Activated CD4-positive, CD25-positive, alpha-beta regulatory T cell treated with anti-CD3 and anti-CD28 coated beads, Interleukin-2, amount 50 U/mL, for 16 hours (primary cell): ENCODE measurements around the gene CMYA5.
"Not testable (repeated sequence)": the region's sequence is repeated elsewhere in the genome, so short reads cannot be mapped to it uniquely, and the experiment has no call there.

Experiments used
- DNase-seq: peaks from one replicate; pipeline ENCODE4 v3.0.0-alpha.2; 2020; ENCODE audit warnings: low read depth, low spot score

Gene CMYA5

DNA sequence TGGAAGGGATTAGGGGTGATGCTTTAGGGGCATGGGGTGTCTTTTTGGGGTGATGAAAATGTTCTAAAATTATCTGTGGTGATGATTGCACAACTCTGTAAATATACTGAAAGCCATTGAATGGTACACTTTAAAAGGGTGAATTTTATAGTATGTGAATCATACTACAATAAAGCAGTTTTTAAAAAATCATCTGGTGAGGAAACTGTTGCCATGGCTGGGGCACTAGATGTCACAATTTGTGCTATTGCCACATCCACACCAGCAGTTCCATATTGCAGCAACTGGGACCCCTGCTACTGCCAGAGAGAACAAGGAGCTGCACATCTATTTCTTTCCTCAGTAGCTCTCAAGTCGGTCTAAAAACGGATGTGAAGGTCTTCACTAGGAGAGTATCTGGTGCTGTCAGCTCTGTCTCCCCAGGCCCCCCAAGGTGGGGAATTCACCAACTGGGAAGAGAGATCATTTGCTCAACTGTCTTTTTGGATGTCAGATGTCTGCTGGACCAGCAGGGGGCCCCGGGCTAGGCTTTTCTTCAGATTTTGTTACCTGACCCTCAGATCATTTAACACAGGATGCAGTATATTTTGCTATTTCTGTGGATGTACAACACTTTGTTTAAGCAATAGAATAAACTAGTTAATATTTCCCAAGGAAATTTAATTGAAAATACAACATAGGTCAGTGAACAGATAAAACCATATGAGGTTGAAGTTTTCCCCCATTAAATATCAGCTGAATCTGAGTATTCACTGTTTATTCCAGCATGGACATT, 13.2 kb downstream of the CMYA5 start:
- no peak for DNase-seq

DNA sequence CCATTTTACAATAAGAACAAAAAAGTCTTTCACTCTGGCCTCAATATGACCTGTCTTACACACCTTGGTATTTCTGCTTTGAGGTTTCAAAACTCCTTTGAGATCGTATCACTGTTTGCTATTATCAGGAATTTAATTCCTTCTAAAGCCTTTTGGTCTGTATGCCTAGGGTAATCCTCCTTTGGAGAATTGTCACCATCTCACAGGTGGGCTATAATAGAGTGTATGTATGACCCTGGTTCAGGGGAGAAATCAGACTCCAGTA, 13.7 kb downstream of the CMYA5 start:
- no peak for DNase-seq

- DNase-seq = no peak
Measured at GRCh38 chr5:79704553-79704952, 14.9 kb downstream of the CMYA5 start.

DNA sequence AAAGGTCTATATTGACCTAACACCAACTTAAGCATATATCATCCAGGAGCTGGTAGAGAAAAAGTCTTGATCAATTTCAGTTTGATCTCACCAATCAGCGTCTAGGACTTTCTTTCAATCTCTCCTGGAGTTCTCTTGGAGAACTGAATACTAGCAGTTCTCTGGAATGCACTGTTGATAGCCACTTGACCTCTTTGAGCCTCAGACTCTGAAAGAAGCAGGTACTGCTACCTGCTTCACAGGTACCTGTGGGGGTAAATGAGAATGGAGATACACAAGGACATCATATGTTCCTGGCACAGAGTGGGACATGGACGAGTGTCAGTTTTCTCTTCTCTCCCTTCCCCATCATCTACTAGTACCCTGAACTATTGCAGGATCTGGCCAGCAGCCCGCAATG, 16.0 kb downstream of the CMYA5 start:
- no peak for DNase-seq

DNA sequence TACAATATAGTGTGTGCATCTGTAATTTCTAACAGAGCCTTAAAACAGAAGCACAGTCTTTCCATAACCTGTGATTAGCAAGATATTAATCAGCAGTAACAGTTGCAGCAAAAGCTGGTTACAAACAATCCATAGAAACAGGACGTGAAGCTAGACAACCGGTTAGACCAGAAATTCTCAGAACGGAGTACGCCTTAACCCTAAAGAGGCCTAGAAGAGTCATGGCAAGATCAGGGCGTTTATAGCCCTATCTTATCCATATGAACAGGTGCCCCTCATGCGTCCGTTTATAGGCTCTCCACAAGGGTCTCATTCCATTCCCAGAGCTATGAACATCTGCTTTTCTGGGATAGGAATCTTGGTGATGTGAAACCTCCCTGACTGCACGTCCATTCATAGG, 16.7 kb downstream of the CMYA5 start:
- not testable (repeated sequence) for DNase-seq

DNA sequence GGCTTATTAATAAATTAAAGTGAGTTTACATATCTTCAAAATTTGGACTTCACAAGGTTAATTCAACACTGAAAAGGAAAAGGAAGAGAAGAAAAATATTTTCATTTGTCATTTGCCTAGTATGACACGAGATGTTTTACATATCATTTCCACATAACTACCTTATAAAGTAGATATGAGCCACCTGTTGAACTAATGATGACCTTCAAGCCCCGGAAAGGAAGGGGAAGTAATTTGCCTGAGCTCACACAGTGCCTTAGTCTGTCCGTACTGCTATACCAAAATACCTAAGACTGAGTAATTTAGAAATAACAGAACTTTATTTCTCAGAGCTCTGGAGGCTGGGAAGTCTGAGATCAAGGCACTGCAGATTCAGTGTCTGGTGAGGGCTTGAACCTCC, 17.9 kb downstream of the CMYA5 start:
- DNase-seq = no peak

GRCh38 chr5:79712741-79713140, 23.1 kb downstream of the CMYA5 start:
- DNase-seq = no peak

DNA sequence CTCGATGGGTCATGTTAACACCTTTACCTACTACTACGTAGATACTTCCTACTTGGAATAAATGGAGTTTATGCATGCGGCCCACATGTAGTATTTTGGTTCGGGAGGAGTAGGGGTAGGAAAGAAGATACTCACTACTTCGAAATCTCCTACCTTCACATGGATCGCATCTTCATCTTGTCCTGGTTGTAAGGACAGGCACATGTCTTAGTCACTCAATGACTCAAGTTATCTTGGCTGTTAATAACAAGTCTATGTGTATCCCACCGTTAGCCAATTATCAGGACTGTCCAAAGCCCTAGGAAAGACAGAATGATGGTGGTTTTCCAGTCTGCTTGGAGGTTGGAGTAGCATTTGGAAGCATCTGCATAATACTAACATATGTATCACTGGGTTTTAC, 24.1 kb downstream of the CMYA5 start:
- DNase-seq = no peak

- DNase-seq = no peak
Measured at GRCh38 chr5:79716839-79717238, 27.2 kb downstream of the CMYA5 start.

GRCh38 chr5:79720096-79720495, 30.5 kb downstream of the CMYA5 start:
- no peak for DNase-seq

DNA sequence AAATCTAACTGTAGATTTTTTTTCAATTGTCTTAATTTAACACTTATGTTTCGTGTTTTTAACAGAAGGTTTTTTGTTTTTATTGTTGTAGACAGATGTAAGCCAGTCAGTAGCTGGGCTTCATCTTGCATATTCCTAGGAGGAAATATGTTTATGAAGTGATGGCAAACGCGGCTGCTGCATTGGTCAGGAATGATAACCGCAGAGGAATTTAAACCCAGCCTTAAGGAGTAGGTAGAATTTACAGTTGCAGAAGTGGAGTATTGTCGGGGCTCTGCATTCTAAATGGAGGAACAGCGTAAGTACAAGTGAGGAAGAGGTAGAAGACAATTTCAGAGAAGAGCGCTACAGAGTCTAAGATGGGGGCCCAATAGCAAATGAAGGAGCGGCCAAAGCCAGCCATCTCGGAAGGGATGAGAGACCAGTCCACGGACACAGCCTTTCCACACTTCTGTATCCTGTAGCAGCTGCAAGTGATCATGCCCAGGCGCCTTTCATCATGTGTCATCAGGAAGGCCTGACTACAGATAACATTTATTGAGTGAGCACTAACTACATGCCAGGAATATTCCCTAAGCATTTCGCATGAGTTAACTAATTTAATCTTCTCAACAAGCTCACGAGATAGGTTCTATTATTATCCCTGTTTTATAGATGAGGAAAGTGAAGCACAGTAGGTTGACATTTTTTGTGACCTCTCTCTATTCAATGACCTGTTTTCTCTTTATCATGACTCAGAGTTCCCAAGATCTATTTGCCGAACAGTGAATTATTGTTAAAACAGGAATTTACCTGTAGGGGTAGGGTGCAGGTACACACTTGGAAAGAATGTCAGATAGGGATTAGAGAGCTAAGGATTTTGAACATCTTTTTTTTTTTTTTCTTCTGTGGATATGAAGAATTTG, 38.1 kb downstream of the CMYA5 start:
- DNase-seq = no peak

DNA sequence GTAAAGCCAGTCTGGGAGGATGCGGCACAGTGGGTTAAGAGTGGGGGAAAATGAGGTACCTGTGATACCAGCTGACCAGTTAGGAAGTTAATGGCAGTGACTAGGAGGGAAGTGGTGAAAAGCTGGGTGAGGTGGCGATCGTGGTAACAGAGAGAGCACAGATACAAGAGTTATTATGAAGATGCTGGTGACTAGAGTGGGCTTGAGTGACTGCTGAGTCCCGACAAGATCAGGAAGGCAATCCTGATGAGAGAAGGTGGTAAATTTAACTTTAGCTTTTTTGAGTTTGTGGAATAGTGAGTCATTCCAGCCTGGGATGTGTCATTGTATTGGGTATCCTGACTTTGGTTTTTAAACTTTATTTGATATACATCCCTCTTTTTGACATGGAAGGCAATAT, 38.8 kb downstream of the CMYA5 start:
- DNase-seq = no peak

DNA sequence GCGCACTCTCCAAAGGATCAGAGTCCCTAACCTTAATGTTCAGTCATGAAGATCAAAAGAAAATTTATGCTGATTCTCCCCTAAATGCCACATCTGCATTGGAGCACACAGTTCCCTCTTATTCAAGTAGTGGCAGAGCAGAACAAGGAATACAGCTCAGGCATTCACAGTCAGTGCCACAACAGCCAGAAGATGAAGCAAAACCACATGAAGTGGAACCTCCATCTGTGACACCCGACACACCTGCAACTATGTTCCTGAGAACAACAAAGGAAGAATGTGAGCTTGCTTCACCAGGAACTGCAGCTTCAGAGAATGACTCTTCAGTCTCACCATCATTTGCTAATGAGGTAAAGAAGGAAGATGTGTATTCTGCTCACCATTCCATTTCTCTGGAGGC, 40.0 kb downstream of the CMYA5 start:
- DNase-seq = no peak

GRCh38 chr5:79730564-79730963, 40.9 kb downstream of the CMYA5 start:
- DNase-seq = no peak

- no peak for DNase-seq
Measured at GRCh38 chr5:79731775-79732174, 42.1 kb downstream of the CMYA5 start.

DNA sequence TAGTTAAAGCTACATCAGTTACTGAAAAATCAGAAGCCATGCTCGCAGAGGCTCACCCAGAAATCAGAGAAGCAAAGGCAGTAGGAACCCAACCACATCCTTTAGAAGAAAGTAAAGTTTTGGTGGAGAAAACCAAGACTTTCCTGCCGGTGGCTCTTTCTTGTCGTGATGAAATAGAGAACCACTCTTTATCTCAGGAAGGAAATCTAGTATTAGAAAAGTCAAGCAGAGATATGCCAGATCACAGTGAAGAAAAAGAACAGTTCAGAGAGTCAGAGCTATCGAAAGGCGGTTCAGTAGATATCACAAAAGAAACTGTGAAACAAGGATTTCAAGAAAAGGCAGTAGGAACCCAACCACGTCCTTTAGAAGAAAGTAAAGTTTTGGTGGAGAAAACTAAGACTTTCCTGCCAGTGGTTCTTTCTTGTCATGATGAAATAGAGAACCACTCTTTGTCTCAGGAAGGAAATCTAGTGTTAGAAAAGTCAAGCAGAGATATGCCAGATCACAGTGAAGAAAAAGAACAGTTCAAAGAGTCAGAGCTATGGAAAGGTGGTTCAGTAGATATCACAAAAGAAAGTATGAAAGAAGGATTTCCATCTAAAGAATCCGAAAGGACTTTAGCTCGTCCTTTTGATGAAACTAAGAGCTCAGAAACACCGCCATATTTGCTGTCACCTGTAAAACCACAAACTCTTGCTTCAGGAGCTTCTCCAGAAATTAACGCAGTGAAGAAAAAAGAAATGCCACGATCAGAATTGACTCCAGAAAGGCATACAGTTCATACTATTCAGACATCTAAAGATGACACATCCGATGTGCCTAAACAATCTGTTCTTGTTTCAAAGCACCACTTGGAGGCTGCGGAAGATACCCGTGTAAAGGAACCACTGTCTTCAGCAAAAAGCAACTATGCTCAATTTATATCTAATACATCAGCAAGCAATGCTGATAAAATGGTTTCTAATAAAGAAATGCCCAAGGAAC, 47.2 kb downstream of the CMYA5 start:
- no peak for DNase-seq

- DNase-seq = no peak
Measured at GRCh38 chr5:79738349-79738748, 48.7 kb downstream of the CMYA5 start.

- DNase-seq = no peak
Measured at GRCh38 chr5:79742549-79743136, 53.0 kb downstream of the CMYA5 start.

DNA sequence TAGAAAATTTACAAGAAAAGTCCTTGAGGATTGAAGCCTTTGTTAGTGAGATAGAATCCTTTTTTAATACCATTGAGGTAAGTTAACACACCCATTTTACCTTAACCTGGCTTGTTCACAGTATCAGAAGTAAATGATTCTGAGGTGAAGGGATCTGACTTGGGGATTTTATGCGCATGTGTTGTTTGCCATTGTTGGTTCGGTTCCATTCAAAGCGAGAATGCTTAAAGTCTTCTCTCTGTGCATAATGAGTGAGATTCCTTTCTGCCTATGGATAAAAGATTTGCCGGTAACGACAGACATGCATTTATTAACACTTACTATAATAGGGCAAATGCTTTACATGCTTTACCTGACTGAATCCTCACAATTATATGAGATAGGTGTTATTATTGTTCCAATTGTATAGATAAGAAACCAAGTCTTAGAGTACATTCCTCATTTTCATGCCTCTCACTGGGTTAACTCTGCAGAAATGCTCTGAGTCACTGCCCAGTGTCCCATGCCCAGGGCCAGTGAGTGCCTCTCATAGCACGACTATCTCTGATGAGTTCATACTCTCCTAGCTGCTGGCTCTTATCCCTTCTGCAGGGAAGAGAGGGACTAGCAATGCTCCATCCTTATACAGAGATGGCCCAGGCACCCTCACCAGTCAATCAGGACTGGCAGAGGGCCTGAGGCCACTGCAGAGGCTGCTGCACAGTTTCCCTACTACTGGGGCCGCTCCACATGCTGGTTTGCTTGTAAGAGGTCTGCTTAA, 54.4 kb downstream of the CMYA5 start:
- DNase-seq = no peak

- no peak for DNase-seq
Measured at GRCh38 chr5:79745255-79745654, 55.6 kb downstream of the CMYA5 start.
